Kidney epithelial cell (primary cell): Measurements from ENCODE around the gene CST3. TPM values are rescaled to one million over a fixed set of nuclear protein-coding genes. Genes with fewer than 3 reads are reported as not detected.

Experiments used
- DNase-seq: peaks from one replicate; pipeline ENCODE4 v3.0.0-alpha.2; 2010; ENCODE audit warnings: low read depth
- H3K27me3 ChIP-seq: 2 replicates; pipeline ENCODE4 v1.6.0; 2011; ENCODE audit warnings: low read length; ENCODE audit not compliant: control insufficient read depth, insufficient read depth
- H3K36me3 ChIP-seq: 2 replicates; pipeline ENCODE4 v1.5.1; 2011; ENCODE audit warnings: low read length; ENCODE audit not compliant: control insufficient read depth, insufficient read depth
- H3K4me3 ChIP-seq: 2 replicates; pipeline ENCODE4 v1.5.1; 2011; ENCODE audit warnings: low read depth, mild to moderate bottlenecking, control low read depth, low read length
- total RNA-seq: library from RNA; depleted of rRNA; stranded (reverse); fragments of >200 nt; gene quantifications from 2 replicates; pipeline ENCODE4 v1.2.3, GENCODE V29; 2015
- TF ChIP-seq, protein P1 (sequence below): IDR thresholded peaks from 2 replicates; pipeline ENCODE4 v1.5.1; 2011; ENCODE audit warnings: mild to moderate bottlenecking, moderate library complexity, low read length, control low read depth, inconsistent platforms; ENCODE audit not compliant: insufficient read depth, poor library complexity, severe bottlenecking

CST3 gene
- total RNA-seq, 1 donor from 2014 or later, result 303 TPM

DNA sequence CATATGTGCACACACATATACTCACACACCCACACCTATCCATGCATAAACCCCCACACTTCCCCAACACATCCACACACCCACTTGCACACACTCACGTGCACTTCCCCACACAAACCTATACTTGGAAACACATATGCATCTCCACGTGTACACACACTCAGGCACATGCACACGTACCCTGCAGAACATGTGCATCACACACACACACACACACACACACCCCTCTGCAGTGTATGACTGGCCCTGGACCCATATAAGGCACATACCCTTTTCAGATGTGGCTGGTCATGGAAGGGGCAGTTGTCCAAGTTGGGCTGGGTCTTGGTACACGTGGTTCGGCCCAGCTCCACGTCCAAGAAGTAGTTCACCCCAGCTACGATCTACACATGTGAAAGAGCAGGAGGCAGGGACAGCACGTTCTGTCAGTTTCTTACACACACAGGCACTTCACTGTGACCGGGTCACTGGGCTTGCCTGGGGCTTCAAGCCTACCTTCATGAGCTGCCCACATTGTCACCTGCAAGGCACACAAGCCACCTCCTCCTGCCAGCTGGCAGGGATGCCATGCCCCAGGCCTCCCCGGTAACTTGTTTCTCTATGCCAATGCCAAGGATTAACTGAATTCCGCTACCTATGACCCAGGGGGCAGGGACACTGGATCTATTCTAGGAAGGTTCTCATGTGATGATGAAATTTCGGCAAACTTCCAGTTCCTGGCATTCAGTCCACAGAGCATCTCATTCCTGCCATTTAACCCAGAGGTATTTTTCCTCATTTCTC, 2.6 kb downstream of the CST3 start:
- peaks cover 5% of the 10 kb centered on the region for H3K36me3 ChIP-seq
- TF ChIP-seq, protein P1, sequence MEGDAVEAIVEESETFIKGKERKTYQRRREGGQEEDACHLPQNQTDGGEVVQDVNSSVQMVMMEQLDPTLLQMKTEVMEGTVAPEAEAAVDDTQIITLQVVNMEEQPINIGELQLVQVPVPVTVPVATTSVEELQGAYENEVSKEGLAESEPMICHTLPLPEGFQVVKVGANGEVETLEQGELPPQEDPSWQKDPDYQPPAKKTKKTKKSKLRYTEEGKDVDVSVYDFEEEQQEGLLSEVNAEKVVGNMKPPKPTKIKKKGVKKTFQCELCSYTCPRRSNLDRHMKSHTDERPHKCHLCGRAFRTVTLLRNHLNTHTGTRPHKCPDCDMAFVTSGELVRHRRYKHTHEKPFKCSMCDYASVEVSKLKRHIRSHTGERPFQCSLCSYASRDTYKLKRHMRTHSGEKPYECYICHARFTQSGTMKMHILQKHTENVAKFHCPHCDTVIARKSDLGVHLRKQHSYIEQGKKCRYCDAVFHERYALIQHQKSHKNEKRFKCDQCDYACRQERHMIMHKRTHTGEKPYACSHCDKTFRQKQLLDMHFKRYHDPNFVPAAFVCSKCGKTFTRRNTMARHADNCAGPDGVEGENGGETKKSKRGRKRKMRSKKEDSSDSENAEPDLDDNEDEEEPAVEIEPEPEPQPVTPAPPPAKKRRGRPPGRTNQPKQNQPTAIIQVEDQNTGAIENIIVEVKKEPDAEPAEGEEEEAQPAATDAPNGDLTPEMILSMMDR, result no peak
- no peak for DNase-seq
- no peaks in the 10 kb centered on the region for H3K27me3 ChIP-seq
- no peak overlapping the region for H3K4me3 ChIP-seq

DNA sequence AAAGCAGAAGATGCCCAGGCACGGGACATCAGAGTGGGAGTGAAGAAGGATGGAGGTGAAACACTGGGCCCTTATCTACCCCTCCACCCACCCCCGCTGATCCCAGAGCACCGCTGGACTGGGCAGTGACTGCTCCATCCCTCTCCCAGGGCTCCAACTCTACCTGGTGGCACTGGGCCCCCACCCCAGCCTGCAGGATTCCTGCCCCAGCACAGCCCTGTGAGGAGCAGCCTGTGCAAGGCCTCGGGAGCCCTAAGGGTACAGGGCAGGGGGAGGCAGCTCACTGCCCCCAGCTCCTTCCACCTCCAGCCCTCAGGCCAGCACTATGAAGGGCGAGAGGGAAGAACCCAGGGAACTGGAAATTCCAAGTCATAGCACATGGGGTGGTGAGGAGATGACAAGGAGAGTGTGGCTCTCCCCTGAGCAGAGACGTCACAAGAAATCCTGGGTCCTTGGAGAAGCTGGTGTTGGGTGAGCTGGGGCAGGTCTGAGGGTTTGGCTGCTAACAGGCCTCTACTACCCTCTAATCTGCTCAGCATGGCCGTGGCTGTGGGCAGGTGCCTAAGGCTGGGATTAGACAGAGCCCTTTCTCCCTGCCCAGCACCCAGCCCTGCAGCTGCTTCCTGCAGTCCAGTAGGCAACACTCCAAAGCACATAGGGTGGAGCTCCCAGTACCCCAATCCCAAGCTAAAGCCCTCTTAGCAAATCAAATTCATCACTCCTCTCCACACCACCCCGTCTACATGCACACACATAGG, 3.5 kb downstream of the CST3 start:
- H3K27me3 ChIP-seq, result no peaks in the 10 kb centered on the region
- DNase-seq, result no peak
- TF ChIP-seq, protein P1, result no peak
- H3K36me3 ChIP-seq, result peaks cover 5% of the 10 kb centered on the region
- no peak overlapping the region for H3K4me3 ChIP-seq

DNA sequence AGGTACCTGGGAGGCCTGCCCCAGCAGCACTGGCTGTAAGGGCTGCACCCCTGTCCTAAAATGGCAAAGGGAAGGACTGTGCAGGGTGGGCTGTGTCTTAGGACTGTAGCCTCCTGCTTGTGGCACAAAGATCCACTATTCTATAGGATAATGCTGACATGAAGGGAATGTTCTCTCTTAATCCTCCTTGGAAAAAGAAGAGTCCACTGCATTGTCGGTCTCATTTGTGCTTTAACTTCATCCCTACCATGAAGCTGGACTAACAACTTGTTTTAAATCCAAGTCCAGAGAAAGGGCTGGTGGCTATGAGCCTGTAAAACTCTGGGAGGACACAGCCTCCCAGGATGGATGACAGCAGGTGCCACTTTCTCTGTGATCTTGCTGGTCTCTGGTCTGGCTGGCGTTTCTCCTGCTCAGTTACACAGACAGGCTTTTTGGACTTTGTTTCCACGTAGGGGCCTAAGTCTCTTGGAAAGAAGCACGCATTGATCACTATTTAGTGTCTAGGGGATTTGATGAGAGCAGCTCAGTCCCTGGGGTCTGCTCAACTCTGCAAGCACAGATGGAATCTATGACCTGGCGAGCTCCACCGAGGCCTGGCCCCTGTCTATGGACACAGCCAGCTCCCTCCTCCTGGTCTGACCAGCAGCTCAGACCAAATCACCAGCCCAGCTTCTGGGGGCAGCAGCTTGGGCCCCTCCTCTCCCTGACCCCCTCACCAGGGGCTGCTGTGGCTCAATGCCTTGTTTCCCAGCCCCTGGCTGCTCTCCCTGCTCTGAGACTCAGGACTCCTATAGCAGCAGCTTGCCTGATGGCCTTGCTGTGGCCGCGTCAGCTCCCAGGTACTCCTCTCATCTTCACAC, 4.8 kb downstream of the CST3 start:
- peaks cover 5% of the 10 kb centered on the region for H3K36me3 ChIP-seq
- H3K4me3 ChIP-seq, result no peak overlapping the region
- no peaks in the 10 kb centered on the region for H3K27me3 ChIP-seq
- TF ChIP-seq, protein P1, result no peak
- DNase-seq, result no peak

DNA sequence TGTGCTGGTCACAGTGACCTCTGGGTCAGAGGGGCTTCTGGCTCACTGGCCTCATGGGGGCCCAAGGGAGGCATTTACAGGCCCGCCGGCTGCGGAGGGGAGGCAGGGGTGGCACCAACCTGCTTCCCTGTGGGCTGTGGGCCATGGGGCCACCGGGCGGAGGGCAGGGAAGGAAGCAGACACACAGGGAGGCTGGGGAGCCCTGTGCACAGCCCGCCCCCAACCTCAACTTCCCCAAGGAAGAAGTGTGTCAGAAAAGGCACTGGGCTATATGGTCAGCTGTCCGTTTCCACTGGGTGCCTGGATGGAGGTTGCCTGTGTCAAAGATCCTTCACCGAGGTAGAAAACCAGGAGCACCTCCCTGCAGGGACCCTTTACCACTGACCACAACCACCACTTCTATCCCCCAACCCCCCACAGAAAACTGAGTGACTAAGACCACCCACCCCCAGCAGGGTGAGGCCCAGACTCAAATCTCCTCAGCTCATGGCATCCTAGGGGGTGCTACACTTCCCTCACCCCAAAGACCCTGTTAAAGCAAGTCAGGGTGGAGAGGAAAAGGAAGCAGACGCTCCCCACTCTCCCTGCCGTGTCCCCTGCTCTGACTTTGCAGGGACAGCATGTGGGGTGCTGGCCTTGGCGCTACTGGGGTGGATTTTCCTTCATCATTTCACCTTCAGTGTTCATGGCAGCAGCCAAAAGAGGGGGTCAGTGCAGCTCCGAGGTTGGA, 5.6 kb downstream of the CST3 start:
- Histone ChIP-seq H3K36me3 (peaks cover 5% of the 10 kb centered on the region), H3K4me3 (no peak overlapping the region), H3K27me3 (no peaks in the 10 kb centered on the region)
- TF ChIP-seq, protein P1, result no peak
- DNase-seq, result no peak

DNA sequence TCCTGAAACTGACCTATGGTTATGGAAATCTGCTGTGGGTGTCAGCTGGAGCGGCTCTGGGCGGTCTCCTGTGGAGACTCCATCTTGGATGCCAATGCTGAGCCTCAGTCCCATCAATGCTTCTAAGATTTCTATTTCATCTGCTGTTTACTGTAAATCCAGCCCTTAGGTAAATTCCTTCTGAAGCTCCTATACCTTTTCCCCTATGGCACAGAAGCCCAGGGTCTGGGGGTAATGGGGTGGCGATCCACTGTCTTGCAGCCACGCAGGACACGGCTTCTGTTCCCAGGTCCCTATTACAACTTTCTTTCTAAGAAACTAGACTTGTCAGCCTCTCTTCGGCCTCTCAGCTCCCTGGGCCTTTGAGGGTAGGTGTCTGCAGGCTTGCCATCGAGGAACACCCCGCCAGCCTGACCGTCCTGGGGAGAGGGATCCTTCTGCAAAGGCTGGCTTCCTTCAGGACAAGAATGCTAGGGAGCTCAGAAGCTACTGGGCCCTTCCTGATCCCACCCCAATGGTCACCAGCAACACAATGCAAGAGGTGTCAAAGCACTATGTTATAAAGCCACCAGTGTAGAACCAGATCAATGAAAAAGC, 6.4 kb downstream of the CST3 start:
- H3K36me3 ChIP-seq, result peaks cover 5% of the 10 kb centered on the region
- TF ChIP-seq, protein P1, result no peak
- H3K27me3 ChIP-seq, result no peaks in the 10 kb centered on the region
- no peak for DNase-seq
- no peak overlapping the region for H3K4me3 ChIP-seq
